ENCODE measurements around the gene GRIN2B.

The GRIN2B gene

GRCh38 chr12:13981296-13981962, at the start of gene GRIN2B:
GRIN2B (minus strand) TSS chr12:13981602; CDS start chr12:13866208, 115,394 bp downstream.
- DNase-seq (ENCODE audit: low spot score) = no peak

GRCh38 chr12:14026537-14026936, 45.1 kb upstream of the GRIN2B start:
- DNase-seq (ENCODE audit: low spot score) = no peak

GRCh38 chr12:14024591-14024990, 43.2 kb upstream of the GRIN2B start:
- no peak for DNase-seq (ENCODE audit: low spot score)

- DNase-seq (ENCODE audit: low spot score) = no peak
Observed at GRCh38 chr12:14018080-14018479, 36.7 kb upstream of the GRIN2B start.

DNA sequence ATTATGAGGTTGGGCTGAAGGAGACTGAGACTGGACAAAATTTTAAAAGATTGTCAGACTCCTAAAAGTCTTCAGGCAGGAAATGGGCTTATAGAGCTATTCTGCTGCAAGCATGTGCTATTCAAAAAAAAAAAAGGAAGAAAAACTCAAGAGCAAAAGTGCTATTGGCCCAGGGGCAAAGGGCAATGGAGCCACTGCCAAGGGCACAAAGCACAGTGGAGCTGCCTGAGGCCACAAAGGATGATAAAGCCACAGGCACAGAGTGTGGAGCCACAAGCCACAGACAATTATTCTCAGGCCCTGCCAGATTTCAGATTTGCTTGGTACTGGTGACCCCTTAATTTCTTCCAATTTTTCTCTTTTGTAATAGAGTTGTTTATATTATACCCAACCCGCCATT, 29.6 kb upstream of the GRIN2B start:
- no peak for DNase-seq (ENCODE audit: low spot score)

DNA sequence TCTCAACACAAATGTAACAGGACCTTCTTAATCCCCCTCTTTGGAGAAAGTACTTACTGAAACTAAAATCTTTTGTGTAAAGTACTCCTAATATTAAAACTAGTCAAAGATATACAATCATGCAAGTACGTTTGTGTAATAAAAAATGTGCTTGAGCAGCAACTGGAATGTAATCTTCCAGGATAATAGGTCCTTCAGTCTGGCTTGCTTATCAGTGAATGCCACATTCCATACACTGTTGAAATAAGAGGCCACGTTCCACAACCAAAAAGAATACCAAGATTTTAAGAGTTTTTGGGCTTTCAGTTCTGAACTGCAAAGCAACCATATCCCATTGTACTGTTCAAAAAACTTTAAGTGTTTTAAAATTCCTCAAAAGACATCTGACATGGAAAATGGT, 26.2 kb upstream of the GRIN2B start:
- DNase-seq (ENCODE audit: low spot score) = no peak

- DNase-seq (ENCODE audit: low spot score) = no peak
Observed at GRCh38 chr12:13992585-13992984, 11.2 kb upstream of the GRIN2B start.

- DNase-seq (ENCODE audit: low spot score) = no peak
Observed at GRCh38 chr12:13992106-13992505, 10.7 kb upstream of the GRIN2B start.

GRCh38 chr12:13986031-13986430, 4.6 kb upstream of the GRIN2B start:
- DNase-seq (ENCODE audit: low spot score) = no peak

- no peak for DNase-seq (ENCODE audit: low spot score)
Observed at GRCh38 chr12:13981990-13982389, 588 bp upstream of the GRIN2B start.

- DNase-seq (ENCODE audit: low spot score) = no peak
Observed at GRCh38 chr12:13980538-13981295, 685 bp downstream of the GRIN2B start.

GRCh38 chr12:13979772-13980378, 1.5 kb downstream of the GRIN2B start:
- no peak for DNase-seq (ENCODE audit: low spot score)

GRCh38 chr12:13978876-13979275, 2.5 kb downstream of the GRIN2B start:
- DNase-seq (ENCODE audit: low spot score) = no peak

DNA sequence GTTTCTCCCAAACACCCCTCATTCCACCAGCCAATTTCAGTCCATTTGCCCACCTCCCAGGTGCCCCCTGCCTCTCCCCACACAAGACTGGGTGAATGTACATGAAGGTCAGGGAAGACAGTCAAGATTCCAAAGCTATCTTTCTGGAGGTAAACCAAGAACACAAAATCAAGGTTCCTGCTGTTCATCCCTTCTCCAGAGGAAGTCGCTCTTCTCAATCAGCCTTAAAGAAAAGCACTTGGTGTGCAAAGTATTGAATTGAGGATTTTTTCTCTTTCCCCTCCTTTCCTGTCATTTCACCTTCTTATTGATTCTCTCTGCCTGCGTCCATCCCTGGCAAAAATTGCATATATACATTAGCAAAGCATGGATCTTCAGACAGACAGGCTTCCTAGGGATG, 4.5 kb downstream of the GRIN2B start:
- no peak for DNase-seq (ENCODE audit: low spot score)

GRCh38 chr12:13976028-13976584, 5.3 kb downstream of the GRIN2B start:
- no peak for DNase-seq (ENCODE audit: low spot score)

DNA sequence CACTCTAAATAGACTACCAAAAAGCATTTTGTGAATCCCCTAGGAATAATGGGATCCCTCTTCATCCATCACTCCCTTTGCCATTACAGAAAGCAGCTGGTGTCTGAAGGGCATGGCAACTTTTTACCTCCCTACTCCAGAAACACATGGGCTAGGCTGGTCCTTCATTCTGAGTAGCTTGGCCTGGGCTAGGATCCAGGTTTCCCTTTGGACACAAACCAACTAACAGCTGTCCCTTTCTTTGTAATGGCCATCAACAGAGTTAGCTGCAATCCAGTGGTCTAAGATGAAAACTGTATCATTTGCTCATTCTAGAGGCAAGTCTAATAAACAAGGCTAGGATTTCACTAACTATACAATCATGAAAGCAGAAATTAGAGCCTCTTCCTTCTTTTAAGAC, 7.4 kb downstream of the GRIN2B start:
- DNase-seq (ENCODE audit: low spot score) = no peak

GRCh38 chr12:13970803-13971202, 10.6 kb downstream of the GRIN2B start:
- DNase-seq (ENCODE audit: low spot score) = no peak

GRCh38 chr12:13968281-13968680, 13.1 kb downstream of the GRIN2B start:
- no peak for DNase-seq (ENCODE audit: low spot score)

DNA sequence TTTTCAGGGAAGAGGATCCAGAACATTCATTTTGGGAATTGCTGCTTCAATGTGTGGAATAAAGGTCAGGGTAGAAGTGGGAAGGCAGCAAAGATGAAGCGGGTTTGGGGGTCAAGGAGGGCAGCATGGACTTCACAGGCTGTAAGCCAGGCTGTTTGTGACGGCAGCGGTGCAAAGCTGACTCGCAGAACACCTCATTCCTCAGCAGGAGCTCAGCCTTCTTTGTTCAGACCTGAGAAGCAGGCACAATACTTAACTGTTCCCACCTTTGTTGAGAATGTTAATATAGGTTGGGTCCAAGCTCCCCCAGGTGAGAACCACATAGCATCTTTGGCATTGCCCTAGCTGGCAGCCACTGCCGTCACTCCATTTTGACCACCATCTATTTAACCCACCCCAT, 16.7 kb downstream of the GRIN2B start:
- no peak for DNase-seq (ENCODE audit: low spot score)

DNA sequence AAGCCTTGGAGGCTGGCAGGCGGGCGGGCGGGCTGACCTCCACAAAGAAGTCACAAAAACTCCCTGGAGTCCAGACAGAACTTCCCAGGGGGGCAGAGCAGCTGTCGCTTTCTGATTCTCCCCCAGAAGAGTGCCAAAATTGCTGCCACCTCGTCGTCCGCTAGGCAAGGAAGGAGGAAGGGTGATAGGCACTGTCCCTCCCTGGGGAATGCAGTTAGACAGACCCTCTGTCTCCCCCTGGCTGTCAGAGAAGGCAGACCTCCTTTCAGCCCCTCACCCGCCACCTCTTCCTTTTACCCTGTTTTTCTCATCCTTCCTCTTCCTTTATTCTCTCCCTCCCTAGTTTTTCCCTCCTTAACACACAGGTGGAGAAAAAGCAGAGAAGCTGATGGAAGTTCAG, 18.7 kb downstream of the GRIN2B start:
- DNase-seq (ENCODE audit: low spot score) = no peak

GRCh38 chr12:13961971-13962370, 19.4 kb downstream of the GRIN2B start:
- no peak for DNase-seq (ENCODE audit: low spot score)

DNA sequence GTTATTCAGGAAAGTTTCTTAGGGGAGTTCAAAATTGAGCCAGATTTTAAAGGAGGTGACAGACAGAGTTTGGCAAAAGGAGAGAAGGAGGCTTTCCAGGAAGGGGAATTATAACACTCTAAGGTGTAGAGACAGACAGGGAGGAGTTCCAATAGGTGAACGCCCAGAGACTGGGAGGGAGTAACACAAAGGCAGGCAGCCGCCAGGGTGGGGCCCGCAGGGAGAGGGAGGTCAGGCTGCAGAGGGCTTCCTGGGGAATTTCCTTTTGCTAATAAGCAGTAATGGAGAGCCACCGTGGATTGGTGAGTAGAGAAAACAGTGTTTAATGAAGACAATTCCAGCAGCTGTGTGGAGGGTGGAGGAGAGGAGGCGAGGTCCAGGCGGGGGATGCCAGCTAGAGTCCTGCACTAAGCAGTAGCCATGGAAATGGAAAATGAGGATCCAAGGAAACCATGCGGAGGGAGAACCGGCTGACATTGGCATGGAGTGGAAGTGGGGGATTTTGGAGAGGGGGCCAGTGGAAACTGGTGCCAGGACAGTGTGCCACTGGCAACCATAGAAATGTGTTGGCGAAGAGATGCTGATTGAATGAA, 22.2 kb downstream of the GRIN2B start:
- no peak for DNase-seq (ENCODE audit: low spot score)

- DNase-seq (ENCODE audit: low spot score) = no peak
Observed at GRCh38 chr12:13957576-13957975, 23.8 kb downstream of the GRIN2B start.
